ENCODE data around the gene HOXC11.

DNA sequence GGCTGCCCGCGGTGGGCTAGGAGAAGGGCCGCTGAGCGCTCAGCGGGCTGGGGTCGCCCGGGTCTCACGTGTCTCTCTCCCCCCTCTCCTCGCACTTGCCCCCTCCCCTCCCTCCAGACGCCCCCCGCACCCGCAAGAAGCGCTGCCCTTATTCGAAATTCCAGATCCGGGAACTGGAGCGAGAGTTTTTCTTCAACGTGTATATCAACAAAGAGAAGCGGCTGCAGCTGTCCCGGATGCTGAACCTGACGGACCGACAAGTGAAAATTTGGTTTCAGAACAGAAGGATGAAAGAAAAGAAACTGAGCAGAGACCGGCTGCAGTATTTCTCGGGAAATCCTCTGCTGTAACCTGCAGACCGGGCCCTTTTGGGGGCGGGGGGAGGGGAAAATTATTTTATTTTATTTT, 2.1 kb downstream of the HOXC11 start:
- TF ChIP-seq YY1 (IDR thresholded peaks at IDR 0.05; ENCODE audit: insufficient read depth, insufficient read length), result no peak
- no peak for TF ChIP-seq ZNF274 (IDR thresholded peaks at IDR 0.05; ENCODE audit: low read depth, low read length)
- TF ChIP-seq SUZ12 (IDR thresholded peaks at IDR 0.05; ENCODE audit: extremely low read depth, insufficient read depth, insufficient read length), result no peak
